HepG2 (cell line): ENCODE data around the gene RPL4. TPM values are rescaled to one million over a fixed set of nuclear protein-coding genes. Genes with fewer than 3 reads are reported as not detected.
A peak's percentile ranks its signal among the peaks of the same experiment; 100 is the strongest.

Experiments
- FOXK2 ChIP-seq: fragments of 450-650 bp; IDR thresholded peaks from 2 replicates; pipeline ENCODE4 v1.6.1; 2016
- GPN1 ChIP-seq: sonication (generic); formaldehyde crosslinking; IDR thresholded peaks from 2 replicates; pipeline ENCODE4 v1.5.1; 2020; ENCODE audit warnings: missing genetic modification reagents, borderline replicate concordance
- NCOA5 ChIP-seq: sonication (generic); formaldehyde crosslinking; IDR thresholded peaks from 2 replicates; pipeline ENCODE4 v1.4.0; 2020; ENCODE audit warnings: missing genetic modification reagents
- PITX1 ChIP-seq: sonication (generic); formaldehyde crosslinking; IDR thresholded peaks from 2 replicates; pipeline ENCODE4 v1.5.1; 2020; ENCODE audit warnings: mild to moderate bottlenecking, missing genetic modification reagents
- SNAPC4 ChIP-seq: sonication (generic); formaldehyde crosslinking; IDR thresholded peaks from 2 replicates; pipeline ENCODE4 v1.4.0; 2020; ENCODE audit warnings: mild to moderate bottlenecking, missing genetic modification reagents
- XBP1 ChIP-seq: sonication (generic); formaldehyde crosslinking; IDR thresholded peaks from 2 replicates; pipeline ENCODE4 v1.5.0; 2020; ENCODE audit warnings: missing genetic modification reagents
- ZBTB40 ChIP-seq, 2 experiments: fragments of 450-650 bp in 1 of 2; sonication (generic) in 1 of 2; formaldehyde crosslinking in 1 of 2; IDR thresholded peaks; 2 replicates each; pipeline versions ENCODE4 v1.6.1 to v1.8.0; 2016 to 2022; ENCODE audit warnings: antibody characterized with exemption in 1 of 2, mild to moderate bottlenecking in 1 of 2, missing genetic modification reagents in 1 of 2
- ZNF101 ChIP-seq: sonication (generic); formaldehyde crosslinking; IDR thresholded peaks from 2 replicates; pipeline ENCODE4 v1.4.0; 2020; ENCODE audit warnings: mild to moderate bottlenecking, low read depth, missing genetic modification reagents, borderline replicate concordance
- ZNF430 ChIP-seq: sonication (generic); formaldehyde crosslinking; IDR thresholded peaks from 2 replicates; pipeline ENCODE4 v1.9.0; 2021; ENCODE audit warnings: mild to moderate bottlenecking, missing genetic modification reagents
- ZNF605 ChIP-seq: sonication (generic); formaldehyde crosslinking; IDR thresholded peaks from 2 replicates; pipeline ENCODE4 v1.8.0; 2022; ENCODE audit warnings: mild to moderate bottlenecking, missing genetic modification reagents
- polyA plus RNA-seq, 8 experiments: library from polyadenylated mRNA; depleted of rRNA in 3 of 8; stranded (reverse) in 7 of 8; unstranded in 1 of 8; fragments of >200 nt; fragmentation: Illumina TruSeq in 4 of 8; extraction: Trizol in 4 of 8; gene quantifications; 2 replicates each; pipeline versions ENCODE4 v1.2.1 to v1.2.3, GENCODE V29; 2011 to 2016; ENCODE audit warnings: low read depth in 4 of 8, missing spikeins in 1 of 8, mixed read lengths in 1 of 8; ENCODE audit not compliant: insufficient read depth in 1 of 8
- total RNA-seq, 5 experiments: library from RNA; depleted of rRNA; stranded (reverse); fragments of >200 nt; fragmentation: Illumina TruSeq; extraction: Trizol; gene quantifications; 2 replicates each; pipeline ENCODE4 v1.2.3, GENCODE V29; 2016; ENCODE audit warnings: low read depth in 1 of 5
- TF ChIP-seq, protein P1 (sequence below): sonication (generic); formaldehyde crosslinking; IDR thresholded peaks from 2 replicates; pipeline ENCODE4 v1.5.0; 2020; ENCODE audit warnings: mild to moderate bottlenecking, missing genetic modification reagents
- TF ChIP-seq, protein P2 (sequence below): sonication (generic); formaldehyde crosslinking; IDR thresholded peaks from 2 replicates; pipeline ENCODE4 v1.5.0; 2020; ENCODE audit warnings: missing genetic modification reagents

Gene RPL4
- total and polyA plus RNA-seq, 2 of the 13 experiments (the other 11 are each of a cell fraction or from before 2014, with no cell fraction given): 3,630 to 3,960 TPM

GRCh38 chr15:66505430-66505811, 766 bp upstream of the RPL4 start (continued):
- no peak for TF ChIP-seq ZBTB40 (IDR thresholded peaks at IDR 0.05)
- no peak; the same call in 1 of the 2 replicates for TF ChIP-seq ZBTB40 (CRISPR knock-in tag; IDR thresholded peaks at IDR 0.05)
- peak; percentile 5; the same call in 1 of the 2 replicates for TF ChIP-seq PITX1 (CRISPR knock-in tag)
- no peak for TF ChIP-seq NCOA5 (CRISPR knock-in tag)
- TF ChIP-seq, protein P1, sequence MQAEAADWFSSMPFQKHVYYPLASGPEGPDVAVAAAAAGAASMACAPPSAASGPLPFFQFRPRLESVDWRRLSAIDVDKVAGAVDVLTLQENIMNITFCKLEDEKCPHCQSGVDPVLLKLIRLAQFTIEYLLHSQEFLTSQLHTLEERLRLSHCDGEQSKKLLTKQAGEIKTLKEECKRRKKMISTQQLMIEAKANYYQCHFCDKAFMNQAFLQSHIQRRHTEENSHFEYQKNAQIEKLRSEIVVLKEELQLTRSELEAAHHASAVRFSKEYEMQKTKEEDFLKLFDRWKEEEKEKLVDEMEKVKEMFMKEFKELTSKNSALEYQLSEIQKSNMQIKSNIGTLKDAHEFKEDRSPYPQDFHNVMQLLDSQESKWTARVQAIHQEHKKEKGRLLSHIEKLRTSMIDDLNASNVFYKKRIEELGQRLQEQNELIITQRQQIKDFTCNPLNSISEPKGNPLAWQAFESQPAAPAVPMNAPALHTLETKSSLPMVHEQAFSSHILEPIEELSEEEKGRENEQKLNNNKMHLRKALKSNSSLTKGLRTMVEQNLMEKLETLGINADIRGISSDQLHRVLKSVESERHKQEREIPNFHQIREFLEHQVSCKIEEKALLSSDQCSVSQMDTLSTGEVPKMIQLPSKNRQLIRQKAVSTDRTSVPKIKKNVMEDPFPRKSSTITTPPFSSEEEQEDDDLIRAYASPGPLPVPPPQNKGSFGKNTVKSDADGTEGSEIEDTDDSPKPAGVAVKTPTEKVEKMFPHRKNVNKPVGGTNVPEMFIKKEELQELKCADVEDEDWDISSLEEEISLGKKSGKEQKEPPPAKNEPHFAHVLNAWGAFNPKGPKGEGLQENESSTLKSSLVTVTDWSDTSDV (CRISPR knock-in tag): no peak
- no peak for TF ChIP-seq GPN1 (CRISPR knock-in tag)
- no peak; the same call in 1 of the 2 replicates for TF ChIP-seq ZNF605 (CRISPR knock-in tag)
- no peak for TF ChIP-seq FOXK2
- no peak for TF ChIP-seq ZNF430
- no peak for TF ChIP-seq XBP1 (CRISPR knock-in tag)
- TF ChIP-seq ZNF101 (CRISPR knock-in tag): no peak
- TF ChIP-seq SNAPC4 (CRISPR knock-in tag): no peak
- TF ChIP-seq, protein P2, sequence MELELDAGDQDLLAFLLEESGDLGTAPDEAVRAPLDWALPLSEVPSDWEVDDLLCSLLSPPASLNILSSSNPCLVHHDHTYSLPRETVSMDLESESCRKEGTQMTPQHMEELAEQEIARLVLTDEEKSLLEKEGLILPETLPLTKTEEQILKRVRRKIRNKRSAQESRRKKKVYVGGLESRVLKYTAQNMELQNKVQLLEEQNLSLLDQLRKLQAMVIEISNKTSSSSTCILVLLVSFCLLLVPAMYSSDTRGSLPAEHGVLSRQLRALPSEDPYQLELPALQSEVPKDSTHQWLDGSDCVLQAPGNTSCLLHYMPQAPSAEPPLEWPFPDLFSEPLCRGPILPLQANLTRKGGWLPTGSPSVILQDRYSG: no peak
